OCI-LY3 (cell line): Measurements from ENCODE around the gene CNRIP1.

Source experiments
- CTCF ChIP-seq: fragments of 200-600, 300-600 bp; sonication (generic); IDR thresholded peaks from 2 replicates; pipeline ENCODE4 v1.5.1; 2014; ENCODE audit warnings: antibody characterized with exemption, low read length, low read depth
- EZH2phosphoT487 ChIP-seq: fragments of 200-600 bp; shearing (Covaris generic); IDR thresholded peaks from 2 replicates; pipeline ENCODE4 v1.6.1; 2018; ENCODE audit warnings: antibody characterized with exemption, mixed run types, low read depth

GRCh38 chr2:68316111-68316510 is 3.6 kb downstream of the CNRIP1 start:
- TF ChIP-seq CTCF: no peak
- no peak for TF ChIP-seq EZH2phosphoT487
